HL-60 (cell line): ENCODE measurements around the gene CPLX4.

ENCODE experiments used
- CTCF ChIP-seq: IDR thresholded peaks from one replicate; pipeline ENCODE4 v1.5.1; 2011; ENCODE audit warnings: low read length, control low read depth, inconsistent platforms; ENCODE audit not compliant: insufficient read depth
- POLR2AphosphoS5 ChIP-seq: IDR thresholded peaks from 2 replicates; pipeline ENCODE4 v1.6.1; 2012; ENCODE audit warnings: low read depth
- REST ChIP-seq: IDR thresholded peaks from 2 replicates; pipeline ENCODE4 v1.6.1; 2012; ENCODE audit warnings: low read depth; ENCODE audit not compliant: insufficient replicate concordance
- SPI1 ChIP-seq: IDR thresholded peaks from 2 replicates; pipeline ENCODE4 v1.6.1; 2012; ENCODE audit warnings: low read depth, mild to moderate bottlenecking, borderline replicate concordance

GRCh38 chr18:59266886-59267502, 51.5 kb downstream of the CPLX4 start:
- TF ChIP-seq CTCF (no peak), REST (no peak), POLR2AphosphoS5 (no peak), SPI1 (no peak)
